ENCODE measurements around the gene SPECC1L.

Gene SPECC1L

DNA sequence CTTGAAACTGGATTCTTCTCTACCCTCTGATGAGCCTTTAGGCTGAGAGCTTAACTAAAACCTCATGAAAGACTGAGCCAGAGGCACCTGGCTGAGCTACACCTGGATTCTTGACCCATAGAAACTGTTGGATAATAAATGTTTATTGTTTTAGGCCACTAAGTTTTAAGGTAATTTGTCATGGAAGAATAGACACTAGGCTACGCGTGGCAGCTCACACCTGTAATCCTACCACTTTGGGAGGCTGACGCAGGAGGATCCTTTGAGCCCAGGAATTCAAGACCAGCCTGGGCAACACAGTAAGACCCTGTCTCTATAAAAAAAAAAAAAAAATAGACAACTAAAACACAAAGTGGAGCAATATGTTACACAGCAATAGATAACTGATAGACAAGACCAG, 195.3 kb downstream of the SPECC1L start:
- TF ChIP-seq TAF1 (IDR thresholded peaks at IDR 0.05; ENCODE audit: borderline replicate concordance, insufficient read depth, low read length): no peak
- TF ChIP-seq SIN3A (IDR thresholded peaks at IDR 0.05; ENCODE audit: borderline replicate concordance, insufficient read depth, low read length): no peak
- TF ChIP-seq FOXP2 (optimal IDR thresholded peaks at IDR 0.05; ENCODE audit: borderline replicate concordance, extremely low read depth, extremely low read length, insufficient read depth): no peak
- TF ChIP-seq POLR2AphosphoS5 (IDR thresholded peaks at IDR 0.05; ENCODE audit: low read depth, low read length): no peak
- TF ChIP-seq, protein P1, sequence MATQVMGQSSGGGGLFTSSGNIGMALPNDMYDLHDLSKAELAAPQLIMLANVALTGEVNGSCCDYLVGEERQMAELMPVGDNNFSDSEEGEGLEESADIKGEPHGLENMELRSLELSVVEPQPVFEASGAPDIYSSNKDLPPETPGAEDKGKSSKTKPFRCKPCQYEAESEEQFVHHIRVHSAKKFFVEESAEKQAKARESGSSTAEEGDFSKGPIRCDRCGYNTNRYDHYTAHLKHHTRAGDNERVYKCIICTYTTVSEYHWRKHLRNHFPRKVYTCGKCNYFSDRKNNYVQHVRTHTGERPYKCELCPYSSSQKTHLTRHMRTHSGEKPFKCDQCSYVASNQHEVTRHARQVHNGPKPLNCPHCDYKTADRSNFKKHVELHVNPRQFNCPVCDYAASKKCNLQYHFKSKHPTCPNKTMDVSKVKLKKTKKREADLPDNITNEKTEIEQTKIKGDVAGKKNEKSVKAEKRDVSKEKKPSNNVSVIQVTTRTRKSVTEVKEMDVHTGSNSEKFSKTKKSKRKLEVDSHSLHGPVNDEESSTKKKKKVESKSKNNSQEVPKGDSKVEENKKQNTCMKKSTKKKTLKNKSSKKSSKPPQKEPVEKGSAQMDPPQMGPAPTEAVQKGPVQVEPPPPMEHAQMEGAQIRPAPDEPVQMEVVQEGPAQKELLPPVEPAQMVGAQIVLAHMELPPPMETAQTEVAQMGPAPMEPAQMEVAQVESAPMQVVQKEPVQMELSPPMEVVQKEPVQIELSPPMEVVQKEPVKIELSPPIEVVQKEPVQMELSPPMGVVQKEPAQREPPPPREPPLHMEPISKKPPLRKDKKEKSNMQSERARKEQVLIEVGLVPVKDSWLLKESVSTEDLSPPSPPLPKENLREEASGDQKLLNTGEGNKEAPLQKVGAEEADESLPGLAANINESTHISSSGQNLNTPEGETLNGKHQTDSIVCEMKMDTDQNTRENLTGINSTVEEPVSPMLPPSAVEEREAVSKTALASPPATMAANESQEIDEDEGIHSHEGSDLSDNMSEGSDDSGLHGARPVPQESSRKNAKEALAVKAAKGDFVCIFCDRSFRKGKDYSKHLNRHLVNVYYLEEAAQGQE (IDR thresholded peaks at IDR 0.05; ENCODE audit: insufficient read depth in 1 of 2, low read depth in 2 of 2, low read length in 2 of 2): no peak

DNA sequence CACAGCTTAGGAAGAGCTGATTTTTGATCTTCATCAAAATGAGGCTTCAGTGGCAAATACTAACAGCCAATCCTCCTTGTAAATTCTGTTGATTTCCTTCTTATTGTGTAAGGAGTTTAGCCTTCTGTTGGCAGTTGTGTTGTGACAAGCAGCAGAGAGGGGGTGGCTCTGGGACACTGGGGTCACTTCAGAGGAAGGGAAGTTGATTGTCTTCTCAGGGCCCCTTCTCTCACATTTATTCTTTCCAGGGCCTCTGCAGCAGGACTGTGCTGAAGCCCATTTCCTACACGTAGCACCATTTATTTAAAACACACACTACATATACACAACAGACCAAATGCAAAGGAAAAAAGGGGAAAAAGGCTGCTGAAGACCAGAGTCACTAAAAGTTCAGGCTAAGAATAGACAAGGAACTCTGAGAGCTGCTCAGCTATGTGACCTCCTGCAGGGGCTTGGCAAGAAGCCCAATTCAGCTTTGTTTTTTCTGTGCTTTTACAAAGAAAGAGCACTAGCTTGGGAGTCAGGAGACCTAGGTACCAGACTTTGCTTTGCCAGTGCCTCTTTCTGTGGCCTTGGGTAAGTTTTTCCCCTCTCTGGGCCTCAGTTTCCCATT, 196.2 kb downstream of the SPECC1L start:
- TF ChIP-seq FOXP2 (optimal IDR thresholded peaks at IDR 0.05; ENCODE audit: borderline replicate concordance, extremely low read depth, extremely low read length, insufficient read depth): no peak

DNA sequence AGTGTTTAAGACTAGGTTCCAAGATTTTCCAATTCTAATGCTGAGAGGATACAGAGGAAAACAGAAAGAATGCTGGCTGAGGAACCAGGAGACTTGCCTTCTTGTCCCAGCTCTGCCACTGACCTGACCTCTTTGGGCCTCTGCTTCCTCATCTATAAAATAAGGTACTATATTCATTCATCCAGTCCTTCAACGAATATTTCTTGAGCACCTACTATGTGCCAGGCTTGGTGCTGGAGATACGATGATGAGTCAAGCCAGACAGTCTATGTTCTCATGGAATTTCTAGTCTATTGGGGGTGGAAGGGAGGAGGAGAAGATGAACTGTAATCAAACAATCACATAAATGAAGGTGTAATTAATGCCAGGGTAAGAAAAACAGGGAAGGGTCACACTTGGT, 196.7 kb downstream of the SPECC1L start:
- no peak for TF ChIP-seq TAF1 (IDR thresholded peaks at IDR 0.05; ENCODE audit: borderline replicate concordance, insufficient read depth, low read length)
